Right lobe of liver (tissue), 6 donors: Measurements from ENCODE around the gene NRSN2. TPM values are rescaled to one million over a fixed set of nuclear protein-coding genes. Genes with fewer than 3 reads are reported as not detected.

Experiments
- ATAC-seq, 4 donors: fragments of 200-7000 bp; cut with Tn5 transposase; one replicate each; pipeline ENCODE4 v1.9.1; 2020; ENCODE audit warnings: mild to moderate bottlenecking in 4 of 4, moderate library complexity in 4 of 4
- DNase-seq, 3 donors: peaks; one replicate each; pipeline ENCODE4 v3.0.0-alpha.2; 2020
- H3K27ac ChIP-seq, 3 donors: fragments of 200-600 bp; one replicate each; pipeline ENCODE4 v1.8.0; 2022
- H3K27me3 ChIP-seq, 2 donors: fragments of 200-600 bp; one replicate each; pipeline ENCODE4 v1.8.0; 2022
- H3K36me3 ChIP-seq, 4 donors: fragments of 200-600 bp; sonication (generic) in 1 of 4; one replicate each; pipeline versions ENCODE4 v1.5.1 to v1.8.0; 2017 to 2022; ENCODE audit warnings: control low read depth in 1 of 4
- H3K4me1 ChIP-seq, 4 donors: fragments of 200-600 bp; sonication (generic) in 1 of 4; one replicate each; pipeline versions ENCODE4 v1.5.1 to v1.8.0; 2017 to 2022; ENCODE audit warnings: control low read depth in 1 of 4
- H3K4me3 ChIP-seq, 3 donors: fragments of 200-600 bp; one replicate each; pipeline ENCODE4 v1.8.0; 2022
- H3K9me3 ChIP-seq, 4 donors: fragments of 200-600 bp; sonication (generic) in 1 of 4; one replicate each; pipeline versions ENCODE4 v1.5.1 to v1.8.0; 2017 to 2022; ENCODE audit warnings: control low read depth in 1 of 4
- POLR2A ChIP-seq: fragments of 450-650 bp; IDR thresholded peaks from one replicate; pipeline ENCODE4 v1.6.1; 2017; ENCODE audit warnings: antibody characterized with exemption, mild to moderate bottlenecking
- WGBS: methylation state at CpG from one replicate; pipeline ENCODE4 v1.1.6; 2018; ENCODE audit warnings: low coverage, low lambda C conversion rate; ENCODE audit not compliant: insufficient coverage; ENCODE audit errors: missing lambda C conversion rate; 5-methylcytosine and 5-hydroxymethylcytosine counted together
- intact Hi-C, 2 donors: fragments of 100-400 bp; cut with DNase I; formaldehyde crosslinking; loops; one replicate each; pipeline versions ENCODE4 v1.11.2 to v1.14.1; 2022
- total RNA-seq, 6 experiments: library from RNA; depleted of rRNA in 2 of 6; stranded (reverse); fragments of >200 nt in 2 of 6; fragmentation: NEBNext Ultra II Directional in 3 of 6; extraction: Animal tissue kit (Norgen Biotek cat#: 25700) in 3 of 6; gene quantifications; one replicate each; pipeline versions ENCODE4 v1.1.0 to v1.2.4, GENCODE V29; 2016 to 2023
- TF ChIP-seq, protein P1 (sequence below), 4 donors: fragments of 200-600 bp in 3 of 4; fragments of 450-650 bp in 1 of 4; IDR thresholded peaks; one replicate each; pipeline versions ENCODE4 v1.5.1 to v1.8.0; 2016 to 2022; ENCODE audit warnings: antibody characterized with exemption in 4 of 4, mild to moderate bottlenecking in 2 of 4
- donor health status: DM: no; HTN: yes; CAD: no.
- donor health status: DM: no; HTN: no; CAD: no.
- donor health status: DM: no; HTN: no; CAD: no.
- donor health status: DM: no; HTN: yes; CAD: no.
- donor health status: DM: no; HTN: yes; CAD: no.

NRSN2 gene
- total RNA-seq, 6 experiments from 2014 or later = 1.3 to 4.1 (median 1.9) TPM

DNA sequence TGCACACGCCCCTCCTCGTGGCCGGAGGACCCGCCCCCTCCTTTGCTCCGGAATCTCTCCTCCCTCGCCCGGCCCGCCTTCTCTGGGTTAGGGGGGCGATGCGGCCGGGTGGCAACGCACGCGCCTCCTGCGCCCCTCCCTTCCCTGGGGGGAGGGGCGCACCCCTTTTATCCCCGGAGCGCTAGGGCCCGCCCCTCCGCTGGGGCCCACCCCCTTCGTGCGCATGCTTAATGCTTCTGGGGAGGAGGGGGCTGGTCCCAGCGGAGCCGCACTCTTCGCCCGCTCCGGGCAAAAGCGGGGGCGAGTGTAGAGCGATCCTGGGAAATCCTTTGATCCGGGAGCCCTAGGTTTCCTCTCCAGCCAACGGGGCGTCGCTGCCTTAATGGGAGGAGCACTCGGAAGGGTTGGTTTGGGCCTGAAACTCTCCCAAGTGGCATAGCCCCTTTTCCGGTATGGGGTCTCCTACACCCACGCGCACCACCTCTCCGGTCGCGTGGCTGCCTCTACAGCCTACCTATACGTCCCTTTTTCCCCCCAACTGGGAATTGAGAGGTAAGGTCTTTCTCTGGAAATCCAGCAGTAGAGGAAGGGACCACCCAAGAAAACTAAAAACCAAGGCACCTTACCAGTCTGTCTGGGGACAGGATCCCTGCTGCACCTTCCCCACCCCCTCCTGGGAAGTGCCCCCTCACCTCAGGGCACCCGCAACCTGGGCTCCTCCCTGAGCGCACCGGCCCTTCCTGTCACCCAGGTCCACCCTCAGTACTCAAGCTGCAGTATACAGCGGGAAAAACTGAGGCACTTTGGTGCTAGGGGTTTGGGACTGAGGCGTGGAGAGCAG, 19.5 kb upstream of the NRSN2 start:
- intact Hi-C loops = no loop called here

DNA sequence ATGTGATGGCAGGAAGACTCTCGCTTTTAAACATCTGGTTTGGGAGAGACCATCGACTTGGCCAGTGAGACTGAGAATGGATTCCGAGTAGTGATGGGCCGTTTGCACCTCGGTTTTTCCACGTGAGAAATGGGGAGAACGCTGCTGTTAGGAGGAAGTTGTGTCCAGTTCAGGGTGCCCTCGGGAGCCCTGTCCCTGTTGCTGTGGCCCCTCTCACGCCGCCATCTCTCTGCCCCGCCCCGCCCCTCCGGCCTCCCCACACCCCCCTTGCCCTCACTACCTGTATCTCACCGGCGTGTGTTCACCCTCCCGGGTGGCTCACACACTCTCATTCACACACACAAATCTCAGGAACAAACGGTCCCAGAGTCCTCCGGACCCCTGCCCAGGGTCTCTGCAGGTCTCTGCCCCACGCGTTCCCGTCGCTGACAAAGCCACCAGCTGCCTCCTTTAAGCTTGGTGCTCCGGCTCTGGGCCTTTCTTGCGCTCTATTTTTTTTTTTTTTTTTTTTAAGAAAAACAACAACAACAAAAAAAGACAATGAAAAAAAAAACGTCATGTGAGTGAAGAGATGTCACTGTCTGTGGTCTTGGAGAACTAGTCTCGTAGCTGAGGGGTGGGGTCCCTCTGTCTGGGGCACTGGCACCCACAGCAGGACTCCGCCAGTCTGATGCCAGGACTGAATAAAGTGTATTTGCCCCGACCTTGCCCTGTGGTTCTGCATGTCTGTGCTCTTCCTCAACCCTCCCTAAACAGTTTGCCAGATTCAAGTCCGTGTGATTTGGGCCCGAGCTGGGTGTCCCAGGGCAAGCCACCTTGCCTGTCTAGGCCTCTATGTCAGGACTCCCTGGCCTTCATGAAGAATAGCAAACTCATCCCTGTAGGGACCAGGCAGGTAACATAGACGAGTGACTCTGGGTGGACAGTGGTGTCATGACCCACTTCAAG, 18.6 kb upstream of the NRSN2 start:
- Histone ChIP-seq H3K27me3 (no peaks in the 10 kb centered on the region), H3K27ac (peak overlapping the region in 1 of 3 donors; percentile 47), H3K36me3 (no peaks in the 10 kb centered on the region), H3K4me3 (peak overlapping the region in 1 of 3 donors; percentile 69), H3K9me3 (no peaks in the 10 kb centered on the region), H3K4me1 (peaks cover 0 to 7% (median 0%) of the 10 kb centered on the region in 4 donors)
- no peak for ATAC-seq
- intact Hi-C loops = no loop called here
- no peak for DNase-seq
- TF ChIP-seq, protein P1, sequence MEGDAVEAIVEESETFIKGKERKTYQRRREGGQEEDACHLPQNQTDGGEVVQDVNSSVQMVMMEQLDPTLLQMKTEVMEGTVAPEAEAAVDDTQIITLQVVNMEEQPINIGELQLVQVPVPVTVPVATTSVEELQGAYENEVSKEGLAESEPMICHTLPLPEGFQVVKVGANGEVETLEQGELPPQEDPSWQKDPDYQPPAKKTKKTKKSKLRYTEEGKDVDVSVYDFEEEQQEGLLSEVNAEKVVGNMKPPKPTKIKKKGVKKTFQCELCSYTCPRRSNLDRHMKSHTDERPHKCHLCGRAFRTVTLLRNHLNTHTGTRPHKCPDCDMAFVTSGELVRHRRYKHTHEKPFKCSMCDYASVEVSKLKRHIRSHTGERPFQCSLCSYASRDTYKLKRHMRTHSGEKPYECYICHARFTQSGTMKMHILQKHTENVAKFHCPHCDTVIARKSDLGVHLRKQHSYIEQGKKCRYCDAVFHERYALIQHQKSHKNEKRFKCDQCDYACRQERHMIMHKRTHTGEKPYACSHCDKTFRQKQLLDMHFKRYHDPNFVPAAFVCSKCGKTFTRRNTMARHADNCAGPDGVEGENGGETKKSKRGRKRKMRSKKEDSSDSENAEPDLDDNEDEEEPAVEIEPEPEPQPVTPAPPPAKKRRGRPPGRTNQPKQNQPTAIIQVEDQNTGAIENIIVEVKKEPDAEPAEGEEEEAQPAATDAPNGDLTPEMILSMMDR (IDR thresholded peaks at IDR 0.05) = no peak
- TF ChIP-seq POLR2A = no peak
- WGBS = 60% methylated on average over 22 of the region's 31 CpGs

More for the DNA sequence above, 19.5 kb upstream of the NRSN2 start:
- H3K36me3 ChIP-seq = no peaks in the 10 kb centered on the region
- WGBS = 15% methylated on average over 22 of the region's 47 CpGs
- peak overlapping the region; percentile 62 to 69 (median 68) for H3K4me3 ChIP-seq
- peaks cover 0 to 7% (median 0%) of the 10 kb centered on the region in 4 donors for H3K4me1 ChIP-seq
- peak overlapping the region; percentile 37 to 47 (median 42) for H3K27ac ChIP-seq
- no peak for TF ChIP-seq POLR2A
- TF ChIP-seq, protein P1 (IDR thresholded peaks at IDR 0.05) = no peak
- DNase-seq = peak; percentile 80 to 86 (median 81)
- peak; percentile 44 to 64 (median 51) for ATAC-seq
- no peaks in the 10 kb centered on the region for H3K27me3 ChIP-seq
- H3K9me3 ChIP-seq = no peaks in the 10 kb centered on the region

DNA sequence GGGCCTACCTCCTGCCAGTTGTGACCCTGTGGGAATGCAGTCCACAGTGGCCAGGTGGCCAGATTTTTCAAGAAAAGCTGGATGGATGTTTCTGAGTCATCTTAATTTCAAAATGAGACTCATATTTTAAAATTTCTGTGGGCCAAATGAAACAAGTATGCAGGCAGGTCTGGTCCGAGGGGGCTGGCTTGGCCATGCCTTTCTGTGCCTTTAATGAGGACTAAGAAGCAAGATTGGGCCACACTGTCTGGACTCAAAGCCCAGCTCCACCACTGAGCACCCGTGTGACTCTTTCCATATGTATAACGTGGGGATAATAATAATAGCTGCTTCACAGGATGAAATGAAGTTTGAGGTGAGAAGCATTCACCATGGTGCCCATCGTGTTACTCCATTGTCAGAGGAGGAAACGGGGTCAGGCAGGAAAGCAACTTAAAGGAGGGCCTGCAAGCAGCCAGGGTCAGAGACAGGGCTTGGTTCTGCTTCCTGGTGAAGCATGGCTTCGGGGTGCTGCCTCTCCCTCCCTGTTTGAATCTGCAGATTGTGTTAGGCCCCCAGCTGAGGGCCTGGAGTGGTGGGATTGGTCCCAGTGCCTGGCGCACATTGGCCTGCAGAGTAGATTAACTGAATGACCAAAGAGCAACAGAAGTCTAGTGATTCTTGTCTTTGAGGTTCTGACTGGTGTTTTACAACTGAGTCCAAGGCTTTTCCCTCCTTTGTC, 17.8 kb upstream of the NRSN2 start:
- Histone ChIP-seq H3K9me3 (no peaks in the 10 kb centered on the region), H3K4me1 (peaks cover 0 to 7% (median 0%) of the 10 kb centered on the region in 4 donors), H3K4me3 (no peak overlapping the region), H3K36me3 (no peaks in the 10 kb centered on the region), H3K27me3 (no peaks in the 10 kb centered on the region), H3K27ac (no peak overlapping the region)
- no peak for ATAC-seq
- intact Hi-C loops = no loop called here
- DNase-seq = no peak
- no peak for TF ChIP-seq POLR2A
- TF ChIP-seq, protein P1 (IDR thresholded peaks at IDR 0.05) = no peak
- 63% methylated on average over 3 of the region's 7 CpGs for WGBS

DNA sequence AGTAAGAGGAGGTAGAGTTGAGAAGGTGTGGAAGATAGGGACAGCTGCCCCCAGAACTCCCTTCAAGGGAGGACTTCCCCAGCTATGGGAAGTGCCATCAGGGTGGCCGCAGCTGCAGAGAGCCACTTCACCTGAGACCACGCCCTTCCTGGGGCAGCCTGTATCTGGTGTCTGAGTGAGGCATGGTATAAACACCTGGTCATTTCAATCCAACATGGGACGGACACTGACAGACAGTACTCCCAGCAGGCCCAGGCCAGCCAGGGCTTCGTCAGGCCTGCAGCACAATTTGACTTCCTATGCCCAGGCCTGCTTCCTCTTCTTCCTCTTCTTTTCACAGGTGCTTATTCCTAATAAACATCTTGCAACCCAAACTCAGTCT, 17.1 kb upstream of the NRSN2 start:
- H3K4me3 ChIP-seq = no peak overlapping the region
- intact Hi-C loops = no loop called here
- WGBS = no CpG with 5 or more reads among the region's 4 CpGs
- no peak for DNase-seq
- H3K4me1 ChIP-seq = peaks cover 0 to 7% (median 0%) of the 10 kb centered on the region in 4 donors
- no peaks in the 10 kb centered on the region for H3K9me3 ChIP-seq
- no peak overlapping the region for H3K27ac ChIP-seq
- TF ChIP-seq, protein P1 (IDR thresholded peaks at IDR 0.05) = no peak
- no peak for TF ChIP-seq POLR2A
- H3K27me3 ChIP-seq = no peaks in the 10 kb centered on the region
- no peaks in the 10 kb centered on the region for H3K36me3 ChIP-seq
- ATAC-seq = no peak
